ENCODE data around the gene PAK4.

DNA sequence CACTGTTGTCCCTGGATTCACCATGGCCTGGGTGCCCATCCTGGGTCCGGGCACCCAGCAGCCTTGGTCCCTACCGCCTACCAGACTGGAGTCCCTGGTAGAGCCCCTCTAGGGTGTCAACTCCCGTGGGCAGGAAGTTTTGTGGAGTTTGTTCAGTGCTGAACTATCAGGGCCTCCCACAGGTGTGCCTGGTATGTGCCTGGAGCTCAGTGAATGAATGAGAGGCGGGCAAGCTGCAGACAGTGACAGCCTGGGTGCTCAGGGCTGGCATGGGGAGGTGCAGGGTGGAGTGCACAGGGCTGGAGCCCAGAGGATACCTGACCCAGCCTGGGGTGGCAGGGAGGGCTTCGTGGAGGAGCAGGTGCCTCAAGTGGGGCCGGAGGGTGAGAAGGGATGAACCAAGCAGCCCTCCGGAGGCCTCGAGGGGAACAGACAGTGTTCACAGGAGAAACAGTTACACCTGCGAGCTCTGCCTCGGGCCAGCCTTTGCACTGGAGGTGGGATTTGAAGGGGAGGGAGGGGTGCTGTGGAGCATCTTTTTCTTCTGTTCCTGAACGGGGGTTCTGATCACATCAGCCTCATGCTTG is 29.6 kb downstream of the PAK4 start:
- TF ChIP-seq ATF3 (CRISPR knock-in tag; conservative IDR thresholded peaks at IDR 0.05) (no peak), CTCF (IDR thresholded peaks at IDR 0.05) (no peak), ELF4 (CRISPR knock-in tag; IDR thresholded peaks at IDR 0.05; ENCODE audit: low read depth) (no peak), MYBL2 (CRISPR knock-in tag; IDR thresholded peaks at IDR 0.05) (no peak), FOXJ3 (CRISPR knock-in tag; IDR thresholded peaks at IDR 0.05; ENCODE audit: borderline replicate concordance) (no peak), ZNF416 (CRISPR knock-in tag; IDR thresholded peaks at IDR 0.05) (no peak)
